SK-N-SH treated with all-trans-retinoic acid at 6 μM for 48 hours (cell line): Measurements from ENCODE around the gene GPBAR1.

ENCODE experiments used
- ARNTL ChIP-seq: fragments of 450-650 bp; formaldehyde crosslinking; IDR thresholded peaks from 2 replicates; pipeline ENCODE4 v1.5.0; 2020; ENCODE audit warnings: low read depth, mild to moderate bottlenecking, moderate library complexity, borderline replicate concordance
- BACH2 ChIP-seq: fragments of 250-450 bp; sonication (Bioruptor Pico); IDR thresholded peaks from 2 replicates; pipeline ENCODE4 v1.9.0; 2021; ENCODE audit warnings: mild to moderate bottlenecking, borderline replicate concordance
- ISL1 ChIP-seq: fragments of 250-450 bp; sonication (Bioruptor Pico); IDR thresholded peaks from 2 replicates; pipeline ENCODE4 v2.1.2; 2022; ENCODE audit warnings: mild to moderate bottlenecking, moderate library complexity
- TOX ChIP-seq: fragments of 250-450 bp; sonication (Bioruptor Pico); IDR thresholded peaks from 2 replicates; pipeline ENCODE4 v1.8.0; 2021; ENCODE audit warnings: mild to moderate bottlenecking, moderate library complexity, borderline replicate concordance
- ZFP3 ChIP-seq: fragments of 250-450 bp; sonication (Bioruptor Pico); IDR thresholded peaks from 2 replicates; pipeline ENCODE4 v1.5.0; 2020; ENCODE audit warnings: mild to moderate bottlenecking, moderate library complexity
- ZNF8 ChIP-seq: fragments of 450-650 bp; formaldehyde crosslinking; IDR thresholded peaks from 2 replicates; pipeline ENCODE4 v1.5.0; 2020; ENCODE audit warnings: mild to moderate bottlenecking, moderate library complexity
- TF ChIP-seq, protein P1 (sequence below): fragments of 250-450 bp; sonication (Bioruptor Pico); IDR thresholded peaks from 2 replicates; pipeline ENCODE4 v1.5.1; 2020; ENCODE audit warnings: low read depth, mild to moderate bottlenecking, moderate library complexity
- TF ChIP-seq, protein P2 (sequence below): fragments of 250-450 bp; sonication (Bioruptor Pico); IDR thresholded peaks from 2 replicates; pipeline ENCODE4 v1.5.1; 2021; ENCODE audit warnings: mild to moderate bottlenecking, moderate library complexity
- TF ChIP-seq, protein P3 (sequence below): fragments of 250-450 bp; sonication (Bioruptor Pico); IDR thresholded peaks from 2 replicates; pipeline ENCODE4 v1.8.0; 2020; ENCODE audit warnings: mild to moderate bottlenecking, moderate library complexity, borderline replicate concordance

DNA sequence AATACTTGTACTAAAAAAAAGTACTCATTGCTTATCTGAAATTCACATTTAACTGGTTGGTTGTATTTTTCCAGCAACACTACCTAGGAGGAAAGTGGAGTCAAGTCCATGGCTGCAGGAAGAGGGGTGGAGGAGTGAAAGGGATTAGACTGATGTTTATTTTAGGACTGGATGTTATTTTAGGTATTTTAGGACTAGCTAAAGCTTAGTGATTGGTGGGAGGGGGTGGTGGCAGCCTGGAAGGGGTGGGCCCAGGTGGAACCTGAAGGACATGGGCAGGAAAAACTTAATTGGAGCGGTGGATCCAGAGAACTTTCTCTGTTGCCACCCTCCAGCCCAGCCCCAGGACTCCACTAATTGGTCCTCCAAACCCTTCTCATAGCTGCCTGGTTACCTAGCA, 35.4 kb downstream of the GPBAR1 start:
- TF ChIP-seq BACH2 (CRISPR knock-in tag) (no peak), ISL1 (no peak), ARNTL (CRISPR knock-in tag) (no peak), ZFP3 (CRISPR knock-in tag) (no peak), TOX (CRISPR knock-in tag) (no peak), ZNF8 (CRISPR knock-in tag) (no peak)
- TF ChIP-seq, protein P1, sequence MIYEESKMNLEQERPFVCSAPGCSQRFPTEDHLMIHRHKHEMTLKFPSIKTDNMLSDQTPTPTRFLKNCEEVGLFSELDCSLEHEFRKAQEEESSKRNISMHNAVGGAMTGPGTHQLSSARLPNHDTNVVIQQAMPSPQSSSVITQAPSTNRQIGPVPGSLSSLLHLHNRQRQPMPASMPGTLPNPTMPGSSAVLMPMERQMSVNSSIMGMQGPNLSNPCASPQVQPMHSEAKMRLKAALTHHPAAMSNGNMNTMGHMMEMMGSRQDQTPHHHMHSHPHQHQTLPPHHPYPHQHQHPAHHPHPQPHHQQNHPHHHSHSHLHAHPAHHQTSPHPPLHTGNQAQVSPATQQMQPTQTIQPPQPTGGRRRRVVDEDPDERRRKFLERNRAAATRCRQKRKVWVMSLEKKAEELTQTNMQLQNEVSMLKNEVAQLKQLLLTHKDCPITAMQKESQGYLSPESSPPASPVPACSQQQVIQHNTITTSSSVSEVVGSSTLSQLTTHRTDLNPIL (CRISPR knock-in tag), result no peak
- TF ChIP-seq, protein P2, sequence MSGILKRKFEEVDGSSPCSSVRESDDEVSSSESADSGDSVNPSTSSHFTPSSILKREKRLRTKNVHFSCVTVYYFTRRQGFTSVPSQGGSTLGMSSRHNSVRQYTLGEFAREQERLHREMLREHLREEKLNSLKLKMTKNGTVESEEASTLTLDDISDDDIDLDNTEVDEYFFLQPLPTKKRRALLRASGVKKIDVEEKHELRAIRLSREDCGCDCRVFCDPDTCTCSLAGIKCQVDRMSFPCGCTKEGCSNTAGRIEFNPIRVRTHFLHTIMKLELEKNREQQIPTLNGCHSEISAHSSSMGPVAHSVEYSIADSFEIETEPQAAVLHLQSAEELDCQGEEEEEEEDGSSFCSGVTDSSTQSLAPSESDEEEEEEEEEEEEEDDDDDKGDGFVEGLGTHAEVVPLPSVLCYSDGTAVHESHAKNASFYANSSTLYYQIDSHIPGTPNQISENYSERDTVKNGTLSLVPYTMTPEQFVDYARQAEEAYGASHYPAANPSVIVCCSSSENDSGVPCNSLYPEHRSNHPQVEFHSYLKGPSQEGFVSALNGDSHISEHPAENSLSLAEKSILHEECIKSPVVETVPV, result no peak
- TF ChIP-seq, protein P3, sequence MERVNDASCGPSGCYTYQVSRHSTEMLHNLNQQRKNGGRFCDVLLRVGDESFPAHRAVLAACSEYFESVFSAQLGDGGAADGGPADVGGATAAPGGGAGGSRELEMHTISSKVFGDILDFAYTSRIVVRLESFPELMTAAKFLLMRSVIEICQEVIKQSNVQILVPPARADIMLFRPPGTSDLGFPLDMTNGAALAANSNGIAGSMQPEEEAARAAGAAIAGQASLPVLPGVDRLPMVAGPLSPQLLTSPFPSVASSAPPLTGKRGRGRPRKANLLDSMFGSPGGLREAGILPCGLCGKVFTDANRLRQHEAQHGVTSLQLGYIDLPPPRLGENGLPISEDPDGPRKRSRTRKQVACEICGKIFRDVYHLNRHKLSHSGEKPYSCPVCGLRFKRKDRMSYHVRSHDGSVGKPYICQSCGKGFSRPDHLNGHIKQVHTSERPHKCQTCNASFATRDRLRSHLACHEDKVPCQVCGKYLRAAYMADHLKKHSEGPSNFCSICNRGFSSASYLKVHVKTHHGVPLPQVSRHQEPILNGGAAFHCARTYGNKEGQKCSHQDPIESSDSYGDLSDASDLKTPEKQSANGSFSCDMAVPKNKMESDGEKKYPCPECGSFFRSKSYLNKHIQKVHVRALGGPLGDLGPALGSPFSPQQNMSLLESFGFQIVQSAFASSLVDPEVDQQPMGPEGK (CRISPR knock-in tag), result no peak
